Kidney epithelial cell (primary cell): ENCODE results near the gene ELFN2. TPM values are rescaled to one million over a fixed set of nuclear protein-coding genes. Genes with fewer than 3 reads are reported as not detected.
"Not testable (repeated sequence)": the region's sequence is repeated elsewhere in the genome, so short reads cannot be mapped to it uniquely, and the experiment has no call there.

ENCODE experiments used
- DNase-seq: peaks from one replicate; pipeline ENCODE4 v3.0.0-alpha.2; 2010; ENCODE audit warnings: low read depth
- H3K27me3 ChIP-seq: 2 replicates; pipeline ENCODE4 v1.6.0; 2011; ENCODE audit warnings: low read length; ENCODE audit not compliant: control insufficient read depth, insufficient read depth
- H3K36me3 ChIP-seq: 2 replicates; pipeline ENCODE4 v1.5.1; 2011; ENCODE audit warnings: low read length; ENCODE audit not compliant: control insufficient read depth, insufficient read depth
- H3K4me3 ChIP-seq: 2 replicates; pipeline ENCODE4 v1.5.1; 2011; ENCODE audit warnings: low read depth, mild to moderate bottlenecking, control low read depth, low read length
- total RNA-seq: library from RNA; depleted of rRNA; stranded (reverse); fragments of >200 nt; gene quantifications from 2 replicates; pipeline ENCODE4 v1.2.3, GENCODE V29; 2015
- TF ChIP-seq, protein P1 (sequence below): IDR thresholded peaks from 2 replicates; pipeline ENCODE4 v1.5.1; 2011; ENCODE audit warnings: mild to moderate bottlenecking, moderate library complexity, low read length, control low read depth, inconsistent platforms; ENCODE audit not compliant: insufficient read depth, poor library complexity, severe bottlenecking

Gene ELFN2
- total RNA-seq, 1 donor from 2014 or later, result 0.96 TPM

DNA sequence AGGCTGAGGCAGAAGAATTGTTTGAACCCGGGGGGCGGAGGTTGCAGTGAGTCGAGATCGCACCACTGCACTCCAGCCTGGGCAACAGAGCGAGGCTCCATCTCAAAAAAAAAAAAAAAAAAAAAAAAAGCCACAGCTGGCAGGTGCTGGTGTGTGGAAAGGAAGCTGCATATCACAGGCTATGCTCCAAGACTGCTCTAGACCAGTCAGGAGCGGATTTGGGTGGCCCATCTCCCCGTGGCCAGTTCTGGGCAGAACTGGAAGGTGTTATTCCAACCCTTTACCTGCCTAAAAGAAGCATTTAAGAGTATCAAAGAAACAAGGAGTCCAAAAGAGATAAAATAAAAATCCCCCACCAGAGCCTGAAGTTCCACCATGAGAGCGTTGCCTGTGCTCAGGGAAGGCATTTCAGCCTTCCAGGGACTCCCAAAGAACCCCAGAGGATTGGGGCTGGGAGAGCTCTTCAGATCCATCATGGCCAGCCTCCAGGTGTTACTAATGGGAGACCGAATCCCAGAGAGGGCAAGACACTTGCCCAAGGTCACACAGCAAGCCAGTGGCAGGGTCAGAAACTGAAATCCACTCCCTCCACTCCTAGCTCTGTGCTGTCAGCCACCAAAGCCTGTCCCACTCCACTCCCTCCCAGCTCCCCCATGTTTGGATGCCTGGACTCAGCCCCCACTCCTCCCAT, 44.6 kb upstream of the ELFN2 start:
- TF ChIP-seq, protein P1, sequence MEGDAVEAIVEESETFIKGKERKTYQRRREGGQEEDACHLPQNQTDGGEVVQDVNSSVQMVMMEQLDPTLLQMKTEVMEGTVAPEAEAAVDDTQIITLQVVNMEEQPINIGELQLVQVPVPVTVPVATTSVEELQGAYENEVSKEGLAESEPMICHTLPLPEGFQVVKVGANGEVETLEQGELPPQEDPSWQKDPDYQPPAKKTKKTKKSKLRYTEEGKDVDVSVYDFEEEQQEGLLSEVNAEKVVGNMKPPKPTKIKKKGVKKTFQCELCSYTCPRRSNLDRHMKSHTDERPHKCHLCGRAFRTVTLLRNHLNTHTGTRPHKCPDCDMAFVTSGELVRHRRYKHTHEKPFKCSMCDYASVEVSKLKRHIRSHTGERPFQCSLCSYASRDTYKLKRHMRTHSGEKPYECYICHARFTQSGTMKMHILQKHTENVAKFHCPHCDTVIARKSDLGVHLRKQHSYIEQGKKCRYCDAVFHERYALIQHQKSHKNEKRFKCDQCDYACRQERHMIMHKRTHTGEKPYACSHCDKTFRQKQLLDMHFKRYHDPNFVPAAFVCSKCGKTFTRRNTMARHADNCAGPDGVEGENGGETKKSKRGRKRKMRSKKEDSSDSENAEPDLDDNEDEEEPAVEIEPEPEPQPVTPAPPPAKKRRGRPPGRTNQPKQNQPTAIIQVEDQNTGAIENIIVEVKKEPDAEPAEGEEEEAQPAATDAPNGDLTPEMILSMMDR, result no peak
- no peaks in the 10 kb centered on the region for H3K36me3 ChIP-seq
- H3K4me3 ChIP-seq, result no peak overlapping the region
- no peak for DNase-seq
- no peaks in the 10 kb centered on the region for H3K27me3 ChIP-seq

DNA sequence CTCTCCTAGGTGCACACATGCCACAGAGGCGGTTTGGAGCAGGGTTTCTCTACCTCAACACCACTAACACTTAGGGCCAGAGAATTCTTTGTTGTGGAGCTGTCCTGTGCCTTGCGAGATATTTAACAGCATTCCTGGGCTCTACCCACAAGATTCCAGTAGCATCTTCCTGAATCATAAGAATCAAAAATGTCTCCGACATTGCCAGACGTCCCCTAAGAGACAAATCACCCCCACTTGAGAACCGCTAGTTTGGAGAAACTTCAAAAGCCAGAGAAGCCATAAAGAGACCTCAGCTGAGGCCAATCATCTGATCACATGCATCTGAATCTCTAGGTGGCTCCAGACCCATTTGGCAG, 42.8 kb upstream of the ELFN2 start:
- Histone ChIP-seq H3K4me3 (no peak overlapping the region), H3K36me3 (no peaks in the 10 kb centered on the region), H3K27me3 (no peaks in the 10 kb centered on the region)
- no peak for DNase-seq
- TF ChIP-seq, protein P1, result no peak

DNA sequence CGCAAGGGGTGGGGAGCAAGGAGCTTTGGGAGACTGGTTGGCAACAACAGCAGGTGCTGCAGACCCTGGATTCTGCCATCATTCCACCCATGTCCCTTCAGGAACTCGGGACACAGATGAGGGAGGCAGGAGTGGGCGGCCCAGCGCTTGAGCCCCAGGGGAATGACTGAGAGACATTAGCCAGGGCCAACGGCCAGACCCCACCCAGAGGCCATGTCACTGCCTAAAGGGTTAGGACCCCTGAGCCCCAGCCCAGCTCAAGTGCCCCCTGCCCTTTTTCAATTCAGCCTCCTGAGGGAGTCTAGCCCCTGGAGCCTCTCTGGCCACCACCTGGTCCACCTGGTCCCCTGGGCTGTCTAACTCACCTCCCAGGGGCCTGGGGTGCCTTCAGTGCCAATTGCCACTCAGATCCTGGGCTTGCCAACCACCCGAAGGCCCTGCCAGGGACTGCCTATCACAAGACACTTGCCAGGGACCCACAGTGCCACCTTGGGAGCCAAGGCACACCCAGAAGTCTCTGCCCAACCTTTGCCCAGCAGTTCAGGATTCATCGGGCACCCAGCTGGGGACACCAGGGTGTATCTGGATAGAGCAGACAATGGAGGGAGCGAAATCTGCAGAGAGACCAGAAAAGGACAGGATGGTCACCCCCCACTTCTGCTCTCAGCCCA, 42.3 kb upstream of the ELFN2 start:
- Histone ChIP-seq H3K27me3 (no peaks in the 10 kb centered on the region), H3K4me3 (no peak overlapping the region), H3K36me3 (no peaks in the 10 kb centered on the region)
- no peak for DNase-seq
- TF ChIP-seq, protein P1, result no peak

DNA sequence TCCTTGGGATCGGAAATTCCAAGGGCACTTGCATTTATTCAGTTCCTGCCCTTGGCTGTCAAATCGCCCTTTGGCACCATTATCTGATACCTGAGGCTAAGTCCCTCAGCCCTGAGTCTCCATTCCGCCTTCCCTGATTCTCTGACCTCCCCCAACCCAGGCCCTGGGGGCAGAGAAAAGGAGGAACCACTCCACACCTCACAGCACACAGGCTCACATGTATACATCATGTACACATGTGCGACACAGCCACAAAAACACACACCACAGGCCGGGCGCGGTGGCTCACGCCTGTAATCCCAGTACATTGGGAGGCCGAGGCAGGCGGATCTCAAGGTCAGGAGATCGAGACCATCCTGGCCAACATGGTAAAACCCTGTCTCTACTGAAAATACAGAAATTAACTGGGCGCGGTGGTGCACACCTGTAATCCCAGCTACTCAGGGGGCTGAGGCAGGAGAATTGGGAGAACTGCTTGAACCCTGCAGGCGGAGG, 41.0 kb upstream of the ELFN2 start:
- not testable (repeated sequence) for H3K27me3 ChIP-seq, H3K4me3 ChIP-seq, H3K36me3 ChIP-seq, DNase-seq

DNA sequence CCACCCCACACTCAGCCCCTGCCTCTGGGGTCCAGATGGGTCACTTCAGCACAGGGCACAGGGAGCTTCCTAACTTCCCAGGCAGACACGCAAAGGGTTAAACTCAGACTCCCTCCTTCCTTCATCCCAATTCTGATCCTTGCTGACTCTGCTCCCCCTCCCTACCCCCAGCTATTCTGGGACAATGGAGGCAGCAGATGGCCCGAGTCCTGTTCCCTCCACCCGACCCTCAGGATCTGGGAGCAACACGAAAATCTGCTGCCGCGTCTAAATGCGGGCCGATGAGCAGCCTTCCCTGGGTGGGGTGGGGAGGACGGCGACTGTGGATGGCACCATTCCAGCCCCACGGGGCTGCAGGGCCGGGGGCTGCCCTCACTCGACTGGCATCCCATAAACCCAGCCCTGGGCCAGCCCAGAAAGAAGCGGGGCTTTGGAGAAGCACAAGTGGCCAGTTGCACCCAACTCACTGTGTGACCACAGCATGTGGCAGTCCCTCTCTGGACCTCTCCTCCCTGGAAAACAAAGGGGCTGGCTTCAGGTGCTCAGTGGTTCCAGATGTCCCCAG, 40.2 kb upstream of the ELFN2 start:
- Histone ChIP-seq H3K4me3 (no peak overlapping the region), H3K27me3 (peaks cover under 1% of the 10 kb centered on the region), H3K36me3 (no peaks in the 10 kb centered on the region)
- no peak for DNase-seq
- TF ChIP-seq, protein P1, result no peak

DNA sequence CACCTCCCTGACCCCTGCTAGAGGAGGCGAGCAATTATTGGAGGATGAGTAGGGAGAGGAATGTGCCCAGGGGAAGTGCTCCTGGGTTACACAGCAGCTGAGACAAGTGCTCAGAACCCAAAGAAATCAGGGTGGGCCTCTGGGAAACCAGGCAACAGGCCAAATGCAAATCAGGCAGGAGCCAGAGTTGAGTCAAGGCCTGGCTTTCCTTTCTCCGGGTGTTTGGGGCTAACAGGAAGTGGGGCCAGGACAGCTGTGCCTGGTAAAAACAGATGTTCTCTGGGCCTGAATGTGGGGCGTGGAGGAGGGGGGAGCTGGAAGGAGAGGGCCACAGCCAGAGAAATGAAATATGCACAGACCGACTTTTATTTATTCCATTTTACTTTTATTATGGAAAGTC, 36.9 kb upstream of the ELFN2 start:
- H3K27me3 ChIP-seq, result peaks cover 6% of the 10 kb centered on the region
- no peak for DNase-seq
- no peaks in the 10 kb centered on the region for H3K36me3 ChIP-seq
- no peak overlapping the region for H3K4me3 ChIP-seq
- TF ChIP-seq, protein P1, result no peak
